HEK293 (cell line): Measurements from ENCODE around the gene ARFGAP1.

ENCODE experiments used
- CTCF ChIP-seq: fragments of 450-650 bp; formaldehyde crosslinking; IDR thresholded peaks from 2 replicates; pipeline ENCODE4 v1.5.1; 2016; ENCODE audit warnings: missing biosample characterization, missing genetic modification characterization
- GLI2 ChIP-seq: fragments of 450-650 bp; formaldehyde crosslinking; IDR thresholded peaks from 2 replicates; pipeline ENCODE4; 2017; ENCODE audit warnings: missing biosample characterization, missing genetic modification characterization, low read depth, borderline replicate concordance
- GLIS2 ChIP-seq: fragments of 450-650 bp; formaldehyde crosslinking; IDR thresholded peaks from 2 replicates; pipeline ENCODE4 v1.5.1; 2016; ENCODE audit warnings: missing biosample characterization, missing genetic modification characterization
- HIC1 ChIP-seq: fragments of 450-650 bp; formaldehyde crosslinking; IDR thresholded peaks from 2 replicates; pipeline ENCODE4 v1.5.1; 2016; ENCODE audit warnings: missing biosample characterization, missing genetic modification characterization
- KLF17 ChIP-seq: fragments of 450-650 bp; formaldehyde crosslinking; IDR thresholded peaks from 2 replicates; pipeline ENCODE4 v1.5.1; 2016; ENCODE audit warnings: missing biosample characterization, missing genetic modification characterization
- SCRT1 ChIP-seq: fragments of 450-650 bp; formaldehyde crosslinking; IDR thresholded peaks from 2 replicates; pipeline ENCODE4 v1.5.1; 2016; ENCODE audit warnings: missing biosample characterization, missing genetic modification characterization, borderline replicate concordance
- SP7 ChIP-seq: fragments of 450-650 bp; formaldehyde crosslinking; IDR thresholded peaks from 2 replicates; pipeline ENCODE4 v1.5.1; 2016; ENCODE audit warnings: missing biosample characterization, missing genetic modification characterization
- ZBTB10 ChIP-seq: fragments of 450-650 bp; formaldehyde crosslinking; IDR thresholded peaks from 2 replicates; pipeline ENCODE4 v1.5.1; 2016; ENCODE audit warnings: missing biosample characterization, missing genetic modification characterization
- ZBTB26 ChIP-seq: fragments of 450-650 bp; formaldehyde crosslinking; optimal IDR thresholded peaks from 2 replicates; pipeline ENCODE3; 2016; ENCODE audit warnings: missing biosample characterization, mild to moderate bottlenecking, missing genetic modification characterization
- ZBTB48 ChIP-seq: fragments of 450-650 bp; formaldehyde crosslinking; IDR thresholded peaks from 2 replicates; pipeline ENCODE4 v1.5.1; 2016; ENCODE audit warnings: missing biosample characterization, missing genetic modification characterization
- ZBTB6 ChIP-seq: fragments of 450-650 bp; formaldehyde crosslinking; IDR thresholded peaks from 2 replicates; pipeline ENCODE4 v1.5.1; 2017; ENCODE audit warnings: missing biosample characterization, missing genetic modification characterization
- ZFP37 ChIP-seq: fragments of 450-650 bp; formaldehyde crosslinking; IDR thresholded peaks from 2 replicates; pipeline ENCODE4 v1.5.1; 2016; ENCODE audit warnings: missing biosample characterization, missing genetic modification characterization
- ZNF114 ChIP-seq: fragments of 450-650 bp; formaldehyde crosslinking; IDR thresholded peaks from 2 replicates; pipeline ENCODE4 v1.5.0; 2017; ENCODE audit warnings: missing biosample characterization, missing genetic modification characterization
- ZNF138 ChIP-seq: fragments of 450-650 bp; formaldehyde crosslinking; IDR thresholded peaks from 2 replicates; pipeline ENCODE4 v1.5.1; 2016; ENCODE audit warnings: missing biosample characterization, missing genetic modification characterization, borderline replicate concordance
- ZNF2 ChIP-seq: fragments of 450-650 bp; formaldehyde crosslinking; IDR thresholded peaks from 2 replicates; pipeline ENCODE4 v1.5.1; 2016; ENCODE audit warnings: missing biosample characterization, missing genetic modification characterization
- ZNF239 ChIP-seq: fragments of 450-650 bp; formaldehyde crosslinking; IDR thresholded peaks from 2 replicates; pipeline ENCODE4 v1.5.1; 2016; ENCODE audit warnings: missing biosample characterization, missing genetic modification characterization
- ZNF350 ChIP-seq: fragments of 450-650 bp; formaldehyde crosslinking; IDR thresholded peaks from 2 replicates; pipeline ENCODE4 v1.5.0; 2017; ENCODE audit warnings: missing biosample characterization, mild to moderate bottlenecking, missing genetic modification characterization
- ZNF449 ChIP-seq: fragments of 450-650 bp; formaldehyde crosslinking; IDR thresholded peaks from 2 replicates; pipeline ENCODE4 v1.5.1; 2017; ENCODE audit warnings: missing biosample characterization, mild to moderate bottlenecking, missing genetic modification characterization, moderate library complexity
- ZNF530 ChIP-seq: fragments of 450-650 bp; formaldehyde crosslinking; IDR thresholded peaks from 2 replicates; pipeline ENCODE4 v1.5.1; 2016; ENCODE audit warnings: low read depth, missing biosample characterization, missing genetic modification characterization
- ZNF629 ChIP-seq: fragments of 450-650 bp; formaldehyde crosslinking; IDR thresholded peaks from 2 replicates; pipeline ENCODE4 v1.5.1; 2017; ENCODE audit warnings: missing biosample characterization, missing genetic modification characterization
- ZNF639 ChIP-seq: fragments of 450-650 bp; formaldehyde crosslinking; IDR thresholded peaks from 2 replicates; pipeline ENCODE4 v1.5.1; 2016; ENCODE audit warnings: missing biosample characterization, missing genetic modification characterization
- ZNF670 ChIP-seq: fragments of 450-650 bp; formaldehyde crosslinking; IDR thresholded peaks from 2 replicates; pipeline ENCODE4 v1.5.1; 2016; ENCODE audit warnings: missing biosample characterization, missing genetic modification characterization, low read depth
- ZNF791 ChIP-seq: fragments of 450-650 bp; formaldehyde crosslinking; IDR thresholded peaks from 2 replicates; pipeline ENCODE4 v1.5.1; 2016; ENCODE audit warnings: missing biosample characterization, missing genetic modification characterization
- ZNF830 ChIP-seq: fragments of 450-650 bp; IDR thresholded peaks from 2 replicates; pipeline ENCODE4 v1.5.0; 2018; ENCODE audit warnings: missing biosample characterization, missing genetic modification characterization, low read depth, mild to moderate bottlenecking, moderate library complexity
- ZXDB ChIP-seq: fragments of 450-650 bp; formaldehyde crosslinking; IDR thresholded peaks from 2 replicates; pipeline ENCODE4 v1.5.1; 2016; ENCODE audit warnings: missing biosample characterization, missing genetic modification characterization

The ARFGAP1 gene

GRCh38 chr20:63290677-63291472 lies 18.3 kb downstream of the ARFGAP1 start (continued):
- TF ChIP-seq ZNF2 (peak; percentile 41; the same call in 1 of the 2 replicates), ZNF350 (tag by site-specific recombination) (no peak), CTCF (tag by site-specific recombination) (peak; percentile 77), HIC1 (tag by site-specific recombination) (peak; percentile 99), ZNF114 (no peak), ZNF830 (tag by site-specific recombination) (no peak), ZNF629 (tag by site-specific recombination) (no peak), ZNF138 (no peak), ZNF670 (tag by site-specific recombination) (no peak), ZNF530 (tag by site-specific recombination) (no peak), ZFP37 (tag by site-specific recombination) (0 out of 2 replicates have a peak, but pooled peaks have one; percentile 25), ZNF239 (tag by site-specific recombination) (no peak), GLI2 (tag by site-specific recombination) (no peak), ZNF791 (no peak), ZNF449 (peak; percentile 30; the same call in 1 of the 2 replicates), GLIS2 (peak; percentile 25; the same call in 1 of the 2 replicates), ZXDB (tag by site-specific recombination) (peak; percentile 39; the same call in 1 of the 2 replicates), SP7 (tag by site-specific recombination) (0 out of 2 replicates have a peak, but pooled peaks have one; percentile 31), ZBTB26 (peak; percentile 23), ZNF639 (tag by site-specific recombination) (no peak), ZBTB10 (tag by site-specific recombination) (peak; percentile 74; the same call in 1 of the 2 replicates), KLF17 (tag by site-specific recombination) (0 out of 2 replicates have a peak, but pooled peaks have one; percentile 22), ZBTB6 (tag by site-specific recombination) (no peak), SCRT1 (tag by site-specific recombination) (no peak), ZBTB48 (tag by site-specific recombination) (peak; percentile 62)
